H1 (cell line): ENCODE data around the gene RHOG. TPM values are rescaled to one million over a fixed set of nuclear protein-coding genes. Genes with fewer than 3 reads are reported as not detected.

Experiments used
- CTCF ChIA-PET: fragments of 300-600 bp; sonication (Branson Sonifier 250); formaldehyde crosslinking; loops from one replicate; lab custom pipeline; 2021; ENCODE audit not compliant: partially characterized antibody; lab: Charles Lee
- POLR2A ChIA-PET: fragments of 300-600 bp; sonication (Branson Sonifier 250); formaldehyde crosslinking; loops from one replicate; lab custom pipeline; 2021; ENCODE audit warnings: inconsistent platforms; ENCODE audit not compliant: partially characterized antibody; lab: Charles Lee
- DNase-seq, 2 experiments: peaks; one replicate each; pipeline versions ENCODE4 v3.0.0 to v3.0.0-alpha.2; 2010 to 2022; ENCODE audit warnings: low spot score in 2 of 2, low read depth in 1 of 2, mixed read lengths in 1 of 2
- FAIRE-seq: peaks from 2 replicates; lab custom pipeline; 2011; peaks lifted over from hg19 to GRCh38; lab: Jason Lieb, UNC
- H2AFZ ChIP-seq: 2 replicates; pipeline ENCODE4 v1.8.1; 2012; ENCODE audit warnings: low read length, inconsistent platforms
- H2AK5ac ChIP-seq: 2 replicates; pipeline ENCODE4 v1.6.1; 2013; ENCODE audit warnings: low read depth, low read length
- H2BK120ac ChIP-seq: replicated peaks from 2 replicates; pipeline ENCODE3; 2013; ENCODE audit warnings: low read depth, low read length, inconsistent platforms
- H2BK12ac ChIP-seq: 2 replicates; pipeline ENCODE4 v1.6.1; 2013; ENCODE audit warnings: low read depth, low read length
- H2BK15ac ChIP-seq: 2 replicates; pipeline ENCODE4 v1.6.1; 2013; ENCODE audit warnings: low read length
- H2BK20ac ChIP-seq: 2 replicates; pipeline ENCODE4 v1.6.1; 2013; ENCODE audit warnings: low read length
- H2BK5ac ChIP-seq: 2 replicates; pipeline ENCODE4 v1.6.1; 2013; ENCODE audit warnings: low read depth, low read length
- H3K14ac ChIP-seq: 2 replicates; pipeline ENCODE4 v1.6.1; 2013; ENCODE audit warnings: inconsistent platforms; ENCODE audit not compliant: insufficient read length
- H3K18ac ChIP-seq: 2 replicates; pipeline ENCODE4 v1.6.1; 2013; ENCODE audit warnings: low read length; ENCODE audit errors: extremely low read depth
- H3K23ac ChIP-seq: 2 replicates; pipeline ENCODE4 v1.6.1; 2013; ENCODE audit warnings: inconsistent platforms; ENCODE audit not compliant: insufficient read length
- H3K23me2 ChIP-seq: 2 replicates; pipeline ENCODE4 v1.6.1; 2013; ENCODE audit warnings: low read depth, low read length
- H3K27ac ChIP-seq: 2 replicates; pipeline ENCODE4 v1.6.1; 2011; ENCODE audit warnings: low read depth, low read length, inconsistent platforms
- H3K27me3 ChIP-seq, 4 experiments: replicated peaks in 1 of 4; 1 replicate in 1 of 4; 2 replicates in 3 of 4; pipeline versions ENCODE4 v1.6.1 to v1.8.1; 2011 to 2013; ENCODE audit warnings: low read length in 3 of 4, mild to moderate bottlenecking in 3 of 4, inconsistent platforms in 2 of 4, mixed read lengths in 2 of 4, moderate library complexity in 1 of 4; ENCODE audit not compliant: control insufficient read depth in 3 of 4, insufficient read depth in 3 of 4; ENCODE audit errors: extremely low read depth in 1 of 4
- H3K36me3 ChIP-seq, 4 experiments: 2 replicates each; pipeline versions ENCODE4 v1.6.1 to v1.8.1; 2011 to 2013; ENCODE audit warnings: mild to moderate bottlenecking in 4 of 4, low read length in 3 of 4, moderate library complexity in 2 of 4, control low read depth in 1 of 4, inconsistent platforms in 1 of 4; ENCODE audit not compliant: insufficient read depth in 4 of 4, control insufficient read depth in 2 of 4
- H3K4ac ChIP-seq: replicated peaks from 2 replicates; pipeline ENCODE3; 2013; ENCODE audit warnings: low read length, low read depth, mixed read lengths, inconsistent platforms; ENCODE audit not compliant: insufficient read length
- H3K4me1 ChIP-seq, 4 experiments: replicated peaks in 1 of 4; 1 replicate in 1 of 4; 2 replicates in 3 of 4; pipeline versions ENCODE4 v1.6.1 to v1.8.1; 2011 to 2013; ENCODE audit warnings: low read length in 3 of 4, inconsistent platforms in 2 of 4, mixed read lengths in 1 of 4; ENCODE audit not compliant: insufficient read depth in 4 of 4, control insufficient read depth in 3 of 4
- H3K4me2 ChIP-seq, 2 experiments: 2 replicates each; pipeline versions ENCODE4 v1.6.1 to v1.8.1; 2011 to 2013; ENCODE audit warnings: low read depth in 2 of 2, low read length in 2 of 2, control low read depth in 1 of 2, inconsistent platforms in 1 of 2, mild to moderate bottlenecking in 1 of 2; ENCODE audit not compliant: insufficient read depth in 1 of 2
- H3K4me3 ChIP-seq, 4 experiments: fragments of 200-600, 300-600 bp in 1 of 4; sonication (generic), shearing (Covaris generic), sonication (Bioruptor Twin) in 1 of 4; 2 replicates each; pipeline versions ENCODE4 v1.5.1 to v1.8.1; 2011 to 2016; ENCODE audit warnings: low read length in 4 of 4, low read depth in 3 of 4, control low read depth in 2 of 4, inconsistent platforms in 2 of 4, mild to moderate bottlenecking in 2 of 4, mixed read lengths in 1 of 4, moderate library complexity in 1 of 4; ENCODE audit not compliant: insufficient read depth in 2 of 4; ENCODE audit errors: extremely low read depth in 1 of 4
- H3K56ac ChIP-seq: replicated peaks from 2 replicates; pipeline ENCODE3; 2013; ENCODE audit warnings: low read depth, mild to moderate bottlenecking, mixed read lengths, low read length, inconsistent platforms; ENCODE audit not compliant: insufficient read length
- H3K79me1 ChIP-seq: 2 replicates; pipeline ENCODE4 v1.6.1; 2013; ENCODE audit warnings: low read depth, low read length, control low read depth
- H3K79me2 ChIP-seq, 2 experiments: 2 replicates each; pipeline versions ENCODE4 v1.6.1 to v1.8.1; 2012 to 2013; ENCODE audit warnings: low read length in 2 of 2, mild to moderate bottlenecking in 2 of 2, inconsistent platforms in 1 of 2; ENCODE audit not compliant: insufficient read depth in 2 of 2, control insufficient read depth in 1 of 2
- H3K9ac ChIP-seq, 4 experiments: replicated peaks in 1 of 4; 1 replicate in 1 of 4; 2 replicates in 3 of 4; pipeline versions ENCODE4 v1.6.1 to v1.8.1; 2011 to 2013; ENCODE audit warnings: low read depth in 3 of 4, low read length in 3 of 4, control low read depth in 2 of 4, mild to moderate bottlenecking in 2 of 4, moderate library complexity in 2 of 4, inconsistent platforms in 1 of 4; ENCODE audit errors: extremely low read depth in 1 of 4
- H3K9me3 ChIP-seq, 2 experiments: 2 replicates each; pipeline versions ENCODE4 v1.6.1 to v1.8.1; 2012 to 2013; ENCODE audit warnings: mild to moderate bottlenecking in 2 of 2, moderate library complexity in 2 of 2, control low read depth in 1 of 2, inconsistent platforms in 1 of 2, low read depth in 1 of 2, low read length in 1 of 2, mixed read lengths in 1 of 2; ENCODE audit not compliant: insufficient read depth in 2 of 2
- H4K20me1 ChIP-seq, 2 experiments: replicated peaks in 1 of 2; 2 replicates each; pipeline versions ENCODE3 to v1.8.1; 2011 to 2013; ENCODE audit warnings: inconsistent platforms in 2 of 2, low read length in 2 of 2, mild to moderate bottlenecking in 1 of 2; ENCODE audit not compliant: insufficient read depth in 2 of 2, control insufficient read depth in 1 of 2
- H4K5ac ChIP-seq: 2 replicates; pipeline ENCODE4 v1.6.1; 2013; ENCODE audit warnings: low read length, low read depth, mixed read lengths, inconsistent platforms; ENCODE audit not compliant: insufficient read length
- H4K8ac ChIP-seq: 2 replicates; pipeline ENCODE4 v1.8.0; 2013; ENCODE audit warnings: mild to moderate bottlenecking, moderate library complexity, low read length, inconsistent platforms; ENCODE audit not compliant: insufficient read depth; ENCODE audit errors: extremely low read depth
- H4K91ac ChIP-seq: replicated peaks from 2 replicates; pipeline ENCODE3; 2013; ENCODE audit warnings: low read length, mixed read lengths, inconsistent platforms; ENCODE audit not compliant: insufficient read length
- CHD1 ChIP-seq: IDR thresholded peaks from 2 replicates; pipeline ENCODE4 v1.6.1; 2012; ENCODE audit warnings: low read depth, low read length, improper control_type of control experiment
- EGR1 ChIP-seq: IDR thresholded peaks from 2 replicates; pipeline ENCODE4 v1.6.1; 2011; ENCODE audit warnings: low read depth, low read length, borderline replicate concordance
- EZH2 ChIP-seq: fragments of 200-600 bp; sonication (generic); IDR thresholded peaks from 2 replicates; pipeline ENCODE4 v1.7.1; 2012; ENCODE audit warnings: low read depth, mild to moderate bottlenecking, moderate library complexity, low read length, inconsistent platforms; ENCODE audit not compliant: severe bottlenecking
- FOSL1 ChIP-seq: IDR thresholded peaks from 2 replicates; pipeline ENCODE4 v1.6.1; 2011; ENCODE audit warnings: mild to moderate bottlenecking, low read depth, low read length, moderate library complexity; ENCODE audit not compliant: insufficient read depth
- HDAC6 ChIP-seq: IDR thresholded peaks from one replicate; pipeline ENCODE4 v1.7.1; 2012; ENCODE audit warnings: low read depth, mild to moderate bottlenecking, inconsistent platforms, low read length, moderate library complexity
- KDM1A ChIP-seq: fragments of 200-600, 300-600 bp; sonication (generic); IDR thresholded peaks from 2 replicates; pipeline ENCODE4 v1.7.1; 2016; ENCODE audit warnings: mild to moderate bottlenecking, low read length, borderline replicate concordance
- SRF ChIP-seq: IDR thresholded peaks from 2 replicates; pipeline ENCODE4 v1.6.1; 2011; ENCODE audit warnings: mild to moderate bottlenecking, low read depth, low read length, moderate library complexity
- TAF7 ChIP-seq: optimal IDR thresholded peaks from 2 replicates; pipeline ENCODE3; 2011; ENCODE audit warnings: low read depth, mild to moderate bottlenecking, inconsistent platforms, low read length, moderate library complexity, borderline replicate concordance
- WGBS, 2 experiments: shearing (Covaris generic) in 1 of 2; methylation state at CpG; one replicate each; pipeline versions ENCODE4 v1.1.6 to v1.1.7; 2013 to 2015; ENCODE audit warnings: low lambda C conversion rate in 2 of 2, mixed read lengths in 2 of 2, inconsistent platforms in 1 of 2, low coverage in 1 of 2, missing lambda C conversion rate in 1 of 2; ENCODE audit not compliant: insufficient replicate concordance in 2 of 2, insufficient coverage in 1 of 2, insufficient read length in 1 of 2; ENCODE audit errors: extremely low coverage in 1 of 2, missing lambda C conversion rate in 1 of 2; 5-methylcytosine and 5-hydroxymethylcytosine counted together
- polyA plus RNA-seq, 7 experiments: library from polyadenylated mRNA; depleted of rRNA in 3 of 7; stranded (reverse) in 5 of 7; unstranded in 2 of 7; fragments of >200 nt in 5 of 7; fragments of 200-250 nt in 2 of 7; gene quantifications; 1 replicate in 5 of 7; 2 replicates in 1 of 7; 4 replicates in 1 of 7; pipeline versions ENCODE4 v1.2.1 to v1.2.3, GENCODE V29; 2011 to 2013; ENCODE audit warnings: missing spikeins in 2 of 7, mixed read lengths in 2 of 7
- total RNA-seq: library from RNA; stranded (reverse); fragmentation: NEBNext Ultra II Directional; extraction: Animal tissue kit (Norgen Biotek cat#: 25700); gene quantifications from 2 replicates; pipeline ENCODE4 v1.2.1, GENCODE V29; 2021
- TF ChIP-seq, protein P1 (sequence below): IDR thresholded peaks from 2 replicates; pipeline ENCODE4 v1.6.1; 2012; ENCODE audit warnings: inconsistent platforms

RHOG gene
- total and polyA plus RNA-seq, 2 of the 8 experiments (the other 6 are each of a cell fraction or from before 2014, with no cell fraction given) = 28.3 to 69.6 TPM

DNA sequence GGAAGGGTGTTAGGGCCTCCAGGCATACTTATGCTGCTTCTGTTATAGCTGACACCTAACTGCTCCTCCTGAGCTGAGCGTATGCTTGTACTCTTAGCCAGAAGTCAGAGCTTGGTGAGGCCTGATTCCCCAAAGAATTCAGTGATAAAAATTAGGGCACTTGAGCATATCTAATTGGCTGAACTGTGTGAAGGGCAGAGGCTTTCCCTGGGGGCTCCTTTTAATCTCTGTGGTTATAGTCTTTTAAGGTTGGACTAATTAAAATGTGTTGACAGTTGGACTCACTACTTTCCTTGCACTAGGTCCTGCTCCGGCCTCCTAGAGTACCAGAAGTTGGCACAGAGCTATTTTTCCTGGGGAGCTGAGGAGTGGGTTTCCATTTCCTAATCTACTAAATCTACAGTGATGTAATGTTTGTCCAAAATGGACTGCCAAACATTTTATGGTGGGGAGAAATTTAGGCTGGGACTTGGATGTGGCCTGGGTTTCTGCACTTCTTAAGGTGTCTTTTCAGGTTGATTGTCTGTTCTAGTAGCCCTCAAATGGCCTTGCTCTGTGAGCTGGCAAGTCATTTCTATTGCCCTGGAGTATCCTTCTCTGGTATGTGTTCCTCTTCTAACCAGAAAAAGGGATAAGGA, 33.1 kb upstream of the RHOG start:
- Histone ChIP-seq H3K14ac (no peak overlapping the region), H3K23ac (no peak overlapping the region), H4K20me1 (peaks cover 0 to 4% of the 10 kb centered on the region in 2 experiments), H3K18ac (no peak overlapping the region), H2BK20ac (no peak overlapping the region), H3K4me2 (no peak overlapping the region), H4K8ac (no peak overlapping the region), H2AFZ (no peak overlapping the region), H3K9ac (no peak overlapping the region), H3K56ac (no peak overlapping the region), H3K27ac (no peak overlapping the region), H3K23me2 (no peaks in the 10 kb centered on the region), H4K5ac (no peak overlapping the region), H2BK5ac (no peak overlapping the region), H3K4ac (no peak overlapping the region), H3K27me3 (no peaks in the 10 kb centered on the region; a peak in 2 of 7 replicates), H3K79me1 (no peaks in the 10 kb centered on the region), H3K9me3 (no peaks in the 10 kb centered on the region), H3K4me3 (no peak overlapping the region), H2BK12ac (no peak overlapping the region), H3K79me2 (no peaks in the 10 kb centered on the region), H4K91ac (no peak overlapping the region), H2BK120ac (no peak overlapping the region), H3K4me1 (peaks cover 0 to 4% (median 2%) of the 10 kb centered on the region in 4 experiments; a peak in 3 of 7 replicates), H3K36me3 (no peaks in the 10 kb centered on the region), H2AK5ac (no peak overlapping the region), H2BK15ac (no peak overlapping the region)
- ChIA-PET POLR2A (no interaction called here), CTCF (interaction anchor here (1.2 to 10.7 kb wide), 3 partner anchors 19 to 199 kb away, joined by 5 to 73 read pairs (median 25); partner anchors contain the start of gene STIM1)
- FAIRE-seq (no peak), DNase-seq (no peak)
- WGBS, 2 experiments = 94% methylated on average over 2 of the region's 2 CpGs; no CpG with 5 or more reads in 1 of the 2 experiments
- TF ChIP-seq CHD1 (no peak), KDM1A (no peak), EGR1 (no peak), EZH2 (no peak), HDAC6 (no peak), FOSL1 (no peak), TAF7 (no peak), SRF (no peak)
- TF ChIP-seq, protein P1, sequence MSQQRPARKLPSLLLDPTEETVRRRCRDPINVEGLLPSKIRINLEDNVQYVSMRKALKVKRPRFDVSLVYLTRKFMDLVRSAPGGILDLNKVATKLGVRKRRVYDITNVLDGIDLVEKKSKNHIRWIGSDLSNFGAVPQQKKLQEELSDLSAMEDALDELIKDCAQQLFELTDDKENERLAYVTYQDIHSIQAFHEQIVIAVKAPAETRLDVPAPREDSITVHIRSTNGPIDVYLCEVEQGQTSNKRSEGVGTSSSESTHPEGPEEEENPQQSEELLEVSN = no peak
